NCI-H345 (cell line): ENCODE results near the gene FARP1.
"Not testable (repeated sequence)": the region's sequence is repeated elsewhere in the genome, so short reads cannot be mapped to it uniquely, and the experiment has no call there.

ENCODE experiments used
- DNase-seq: peaks from one replicate; lab custom pipeline; 2025; lab: John Stamatoyannopoulos, UW

Gene FARP1

DNA sequence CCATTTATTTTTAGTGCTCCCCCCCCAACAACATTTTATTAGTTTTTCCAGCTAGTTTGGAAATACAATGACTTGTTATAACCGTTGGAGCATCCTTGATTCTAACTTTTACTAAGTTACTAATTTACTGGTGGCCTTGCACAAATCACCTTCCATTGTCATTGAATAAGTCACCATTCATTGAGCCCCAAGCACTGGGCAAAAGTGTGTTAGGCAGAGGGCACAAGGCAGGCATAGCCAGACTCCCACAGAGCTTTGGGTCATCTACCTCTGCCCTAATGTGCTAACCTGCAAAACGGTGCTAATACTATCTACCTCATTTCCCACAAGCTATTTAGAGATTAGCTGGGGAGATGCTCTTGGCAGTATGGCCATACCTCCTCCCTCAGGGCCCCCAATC lies 120.9 kb downstream of the FARP1 start:
- DNase-seq, result no peak

DNA sequence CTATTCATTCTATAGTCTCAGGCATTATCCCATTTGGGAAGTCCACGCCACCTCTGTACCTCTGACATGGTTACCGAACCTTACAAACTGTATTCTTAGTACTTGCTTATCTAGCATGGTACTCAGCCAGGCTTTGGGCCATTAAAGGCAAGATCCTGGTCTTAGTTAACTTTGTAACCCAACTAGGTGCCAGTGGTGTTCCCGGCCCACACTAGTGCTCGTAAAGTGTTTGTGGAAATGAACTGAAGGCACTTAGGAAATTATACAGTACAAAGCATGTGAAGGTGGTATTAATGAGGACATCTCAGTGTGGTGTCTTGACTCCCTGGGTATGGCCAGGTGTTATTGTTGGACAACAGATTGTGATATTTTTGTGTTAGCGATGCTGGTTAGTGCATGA lies 122.0 kb downstream of the FARP1 start:
- no peak for DNase-seq

DNA sequence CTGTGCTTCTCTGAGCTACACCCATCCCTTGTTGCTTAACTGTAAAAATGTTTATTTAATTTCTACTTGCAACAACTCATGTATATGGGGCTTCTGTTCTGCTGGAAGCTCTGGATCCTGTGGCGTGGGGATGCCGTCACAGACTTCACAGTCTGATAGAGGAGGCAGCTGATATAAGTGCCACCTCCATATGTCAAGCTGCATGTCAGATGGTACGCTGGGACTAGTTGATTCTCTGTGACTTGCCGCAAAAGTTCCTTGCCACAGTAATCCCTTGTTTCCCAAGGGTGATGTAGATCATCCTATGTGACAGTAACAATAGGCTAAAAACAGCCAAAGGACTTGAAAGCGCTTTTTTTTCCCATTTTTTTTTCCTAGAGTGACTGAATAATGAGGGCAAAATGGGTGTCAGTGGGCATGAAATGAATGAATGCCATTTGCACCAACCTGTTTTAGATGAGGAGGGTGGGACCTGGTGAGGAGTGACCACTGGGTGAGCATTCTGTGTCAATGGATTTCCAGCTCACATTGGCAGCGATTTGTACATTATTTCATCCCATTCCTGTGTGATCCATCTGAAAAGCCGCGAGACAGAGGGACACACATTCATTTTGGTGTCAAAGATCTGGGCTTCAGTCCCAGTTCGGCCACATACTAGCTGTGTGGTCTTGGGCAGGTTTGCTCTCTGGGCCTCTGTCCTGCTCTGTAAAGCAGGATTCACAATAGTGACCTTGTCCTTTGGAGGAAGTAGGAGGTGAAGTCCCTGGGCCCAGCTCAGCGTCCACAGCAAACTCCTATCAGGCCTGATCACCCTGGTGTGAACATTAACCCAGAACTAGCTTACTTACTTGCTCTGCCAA lies 123.0 kb downstream of the FARP1 start:
- DNase-seq, result no peak

DNA sequence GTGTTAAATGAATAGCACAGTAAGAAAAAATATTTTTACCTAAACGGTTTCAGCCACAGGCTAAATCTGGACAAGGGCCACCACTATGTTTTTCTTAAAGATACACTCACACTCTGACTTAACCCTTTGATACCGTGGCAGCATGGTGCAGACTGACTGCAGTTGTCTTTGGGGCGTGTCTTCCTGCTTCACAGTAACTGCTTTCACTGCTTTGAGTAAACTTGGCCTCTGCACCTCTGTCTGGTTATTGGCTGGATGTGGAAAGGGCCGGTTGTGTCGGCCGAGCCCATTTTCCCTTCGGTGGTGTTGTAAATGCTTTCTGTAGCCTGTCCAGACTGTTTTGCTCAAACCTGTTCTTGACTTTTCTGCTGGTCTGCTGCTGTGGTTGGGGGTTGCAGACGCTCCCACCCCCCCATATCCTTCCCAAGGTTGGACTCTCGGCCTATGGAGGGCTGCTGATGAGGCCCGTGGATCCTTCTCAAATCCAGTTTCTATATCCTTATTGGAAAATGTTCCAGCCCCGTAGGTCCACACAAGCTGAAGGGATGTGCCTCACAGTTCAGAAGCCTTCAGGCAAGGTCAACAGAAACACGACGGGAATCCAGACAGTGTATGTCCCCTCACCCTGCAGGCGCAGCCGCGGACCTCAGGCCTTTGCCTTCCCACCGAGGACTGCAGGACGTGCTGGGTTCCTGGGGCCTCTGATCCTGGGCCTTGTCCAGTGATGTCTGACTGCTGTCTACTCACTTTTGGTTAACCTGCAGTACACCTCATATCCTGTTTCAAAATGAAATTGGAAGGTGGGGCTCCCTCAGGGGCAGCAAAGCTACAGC lies 124.4 kb downstream of the FARP1 start:
- no peak for DNase-seq

- DNase-seq, result no peak
These were observed 126.5 kb downstream of the FARP1 start for GRCh38 chr13:98269386-98269785.

DNA sequence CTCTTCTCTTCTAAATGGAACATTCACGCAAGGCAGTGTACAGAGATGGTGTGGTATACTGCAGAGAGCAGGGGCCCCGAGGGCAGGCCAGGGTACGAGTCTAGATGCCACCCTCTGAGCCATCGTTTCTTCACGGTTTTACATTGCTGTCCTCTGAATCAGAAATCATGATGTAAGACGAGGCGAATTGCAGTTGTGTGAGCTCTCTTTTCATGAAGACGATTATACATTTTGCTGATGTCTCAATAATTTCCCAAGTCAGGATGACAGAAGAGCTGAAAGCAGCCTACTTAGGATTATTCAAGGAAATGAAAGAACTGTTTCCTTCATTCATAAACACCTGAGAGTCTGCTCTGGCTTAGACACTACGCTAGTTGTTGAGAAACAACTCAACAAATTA lies 127.9 kb downstream of the FARP1 start:
- DNase-seq, result no peak

DNA sequence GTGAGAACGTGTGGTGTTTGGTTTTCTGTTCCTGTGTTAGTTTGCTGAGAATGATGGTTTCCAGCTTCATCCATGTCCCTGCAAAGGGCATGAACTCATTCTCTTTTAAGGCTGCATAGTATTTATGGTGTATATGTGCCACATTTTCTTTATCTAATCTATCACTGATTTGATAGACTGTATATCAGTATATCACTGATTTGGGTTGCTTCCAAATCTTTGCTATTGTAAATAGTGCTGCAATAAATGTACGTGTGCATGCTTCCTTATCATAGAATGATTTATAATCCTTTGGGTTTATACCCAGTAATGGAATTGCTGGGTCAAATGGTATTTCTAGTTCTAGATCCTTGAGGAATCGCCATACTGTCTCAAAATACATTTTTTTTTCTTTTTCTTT lies 128.8 kb downstream of the FARP1 start:
- not testable (repeated sequence) for DNase-seq

DNA sequence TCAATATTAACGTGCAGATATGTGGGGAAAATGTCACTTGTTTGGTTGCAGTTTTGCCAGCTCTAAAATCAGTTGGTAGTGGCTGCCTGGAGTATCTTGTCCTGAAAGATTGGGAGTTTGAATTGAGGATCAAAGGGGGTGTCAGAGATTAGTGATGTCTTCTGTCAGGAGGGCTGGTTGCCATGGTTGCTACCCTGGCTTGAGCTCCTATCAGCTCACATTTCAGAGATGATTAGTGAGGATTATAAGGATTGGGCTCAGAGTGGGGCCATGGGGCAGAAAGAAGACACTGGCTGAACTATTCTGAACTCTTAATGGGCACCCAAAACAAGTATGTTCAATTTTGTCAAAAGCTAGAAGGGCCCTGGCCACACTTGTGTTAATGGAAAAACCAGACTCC lies 129.7 kb downstream of the FARP1 start:
- no peak for DNase-seq

DNA sequence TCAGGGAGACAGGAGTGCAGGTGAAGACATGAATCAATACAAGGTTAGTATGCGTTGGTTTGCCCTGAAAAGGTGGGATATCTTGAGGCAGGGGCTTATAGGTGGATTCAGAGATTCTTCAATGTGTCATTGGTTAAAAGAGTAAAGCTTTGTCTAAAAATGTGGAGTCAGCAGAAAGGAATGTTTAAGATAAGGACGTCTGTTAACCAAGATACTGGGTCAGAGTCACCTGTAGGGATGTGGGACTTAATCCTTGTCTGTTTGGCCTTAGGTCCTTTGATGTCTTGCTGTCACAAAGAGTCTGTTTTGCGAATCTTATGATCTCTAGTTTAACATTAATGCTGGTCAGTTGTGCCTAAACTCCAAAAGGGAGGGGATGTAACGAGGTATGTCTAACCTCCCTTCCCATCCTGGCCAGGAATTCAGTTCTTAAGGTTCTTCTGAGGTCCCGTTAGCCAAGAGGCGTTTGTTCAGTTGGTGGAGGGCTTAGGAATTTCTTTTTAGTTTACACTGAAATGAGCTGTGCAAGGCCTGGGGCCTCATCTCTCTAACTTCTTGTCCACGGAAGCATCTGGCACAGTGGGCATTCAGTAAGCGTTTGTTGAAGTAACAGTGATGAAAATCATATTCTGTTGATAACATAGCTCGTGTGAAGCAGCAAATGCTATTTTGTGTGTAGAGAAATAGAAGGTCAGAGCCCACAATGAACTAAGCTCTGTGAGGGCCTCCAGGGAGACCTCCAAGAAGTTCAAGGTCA lies 130.4 kb downstream of the FARP1 start:
- DNase-seq, result no peak

- peak; percentile 19 for DNase-seq
These were observed 131.2 kb downstream of the FARP1 start for GRCh38 chr13:98273824-98274742.

DNA sequence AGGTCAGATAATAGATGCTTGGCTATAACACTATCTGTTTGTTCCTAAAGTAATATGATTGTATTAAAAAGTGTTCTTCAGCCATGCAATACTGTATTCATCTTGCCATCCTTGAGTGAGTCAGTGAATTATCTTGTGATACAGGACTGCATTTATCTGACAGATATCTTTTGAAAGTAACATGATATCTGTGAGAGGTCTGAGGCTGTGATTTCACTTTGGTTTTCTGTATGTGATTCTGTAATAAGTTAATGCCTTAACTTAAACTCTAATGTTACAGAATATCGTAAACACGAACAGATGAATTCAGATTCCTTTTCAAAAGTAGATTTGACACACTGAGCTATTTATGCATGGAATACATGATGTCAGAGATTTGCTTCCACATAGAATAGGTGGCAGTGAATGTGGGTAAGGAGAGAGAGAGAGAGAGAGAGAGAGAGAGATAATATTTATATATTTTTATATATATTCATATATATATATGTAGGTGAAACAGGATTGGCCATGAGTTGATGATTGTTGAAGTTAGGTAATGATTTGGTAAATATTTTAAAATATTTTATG lies 132.1 kb downstream of the FARP1 start:
- no peak for DNase-seq

GRCh38 chr13:98275681-98276171 lies 132.8 kb downstream of the FARP1 start:
- no peak for DNase-seq

DNA sequence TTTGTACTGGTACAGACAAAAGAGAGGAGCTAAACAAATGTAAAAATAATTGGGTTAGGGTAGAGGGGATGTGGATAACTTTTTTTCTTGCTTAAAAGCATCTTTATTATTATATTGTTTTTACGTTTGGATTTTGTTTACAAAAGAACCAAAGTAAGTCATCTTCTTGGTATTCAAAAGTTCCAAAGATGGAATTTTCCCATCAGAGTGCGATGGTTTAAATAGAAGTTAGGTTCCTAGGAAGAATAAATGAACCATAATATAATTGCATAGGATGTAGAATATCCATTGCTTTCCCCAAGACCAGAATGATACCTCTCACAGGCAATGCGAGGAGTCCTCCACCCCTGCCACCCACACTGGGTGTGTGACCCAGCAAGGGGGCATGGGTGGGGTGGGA lies 133.6 kb downstream of the FARP1 start:
- DNase-seq, result no peak

- no peak for DNase-seq
These were observed 135.3 kb downstream of the FARP1 start for GRCh38 chr13:98278068-98278724.

- DNase-seq, result no peak
These were observed 136.7 kb downstream of the FARP1 start for GRCh38 chr13:98279473-98280175.

DNA sequence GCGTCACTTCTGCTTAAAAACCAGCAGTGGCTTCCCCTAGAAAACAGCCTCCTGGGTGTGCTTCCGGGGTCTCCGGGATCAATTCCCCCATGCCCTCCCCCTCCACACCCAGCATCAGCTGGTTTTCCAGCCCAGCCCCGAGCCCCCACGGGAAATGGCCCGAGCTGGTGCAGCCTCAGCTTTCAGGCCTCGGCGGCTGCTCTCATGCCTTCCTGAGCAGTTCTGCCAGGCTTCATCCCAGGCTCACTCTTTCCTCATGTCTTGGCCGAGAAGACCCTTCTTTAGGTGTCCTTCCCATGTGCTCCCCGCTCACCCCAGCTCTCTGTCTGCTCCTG lies 137.2 kb downstream of the FARP1 start:
- no peak for DNase-seq

DNA sequence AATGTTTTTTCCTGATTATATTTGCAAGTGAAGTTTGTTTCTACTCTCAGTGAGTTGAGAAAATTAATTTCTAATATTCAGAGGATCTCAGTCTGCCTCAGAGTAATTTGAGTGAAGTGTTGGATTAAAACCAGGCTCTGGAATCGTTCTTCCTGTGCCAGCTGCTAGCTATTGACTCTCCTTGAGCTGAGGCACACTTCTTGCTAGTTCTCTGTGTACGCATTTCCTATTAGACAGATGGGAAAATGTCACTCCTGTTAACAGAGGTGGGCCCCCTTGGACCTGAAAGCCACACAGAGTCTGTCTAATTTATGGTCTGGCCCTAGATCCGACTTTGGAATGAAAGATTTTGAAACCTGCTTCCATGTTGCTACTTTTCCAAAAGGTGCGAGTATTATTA lies 141.8 kb downstream of the FARP1 start:
- no peak for DNase-seq

- DNase-seq, result peak; percentile 75
These were observed 142.4 kb downstream of the FARP1 start for GRCh38 chr13:98285317-98285716.

DNA sequence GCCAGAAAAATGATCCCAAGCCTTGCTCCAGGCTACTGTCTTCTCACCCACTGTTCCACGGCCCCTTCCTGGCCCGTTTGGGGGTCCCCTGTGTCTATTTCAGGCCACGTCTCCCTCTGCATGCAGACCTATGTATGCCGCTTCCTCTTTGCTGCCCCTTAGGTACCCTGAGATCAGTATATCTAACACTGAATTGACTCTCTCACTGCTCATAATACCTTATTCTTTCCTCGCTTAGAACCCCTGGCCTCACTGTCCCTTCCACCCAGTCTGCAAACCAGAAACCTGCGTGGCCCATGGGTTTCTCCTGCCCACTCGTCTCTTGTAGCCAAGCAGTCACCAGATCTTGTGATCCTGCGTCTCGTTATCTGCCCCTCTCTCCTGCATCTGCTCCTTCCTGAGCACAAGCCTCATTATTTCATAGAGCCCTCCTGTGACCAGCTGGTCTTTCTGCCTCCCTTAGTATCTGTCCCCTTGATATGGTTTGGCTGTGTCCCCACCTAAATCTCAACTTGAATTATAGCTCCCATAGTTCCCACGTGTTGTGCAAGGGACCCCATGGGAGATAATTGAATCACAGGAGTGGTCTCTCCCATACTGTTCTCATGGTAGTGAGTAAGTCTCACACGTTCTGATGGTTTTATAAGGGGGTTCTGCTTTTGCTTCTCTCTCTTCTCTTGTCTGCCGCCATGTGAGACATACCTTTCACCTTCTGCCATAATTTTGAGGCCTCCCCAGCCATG lies 143.1 kb downstream of the FARP1 start:
- DNase-seq, result no peak
